Thyroid gland (tissue), 4 donors: ENCODE measurements around the gene CLDN1. TPM values are rescaled to one million over a fixed set of nuclear protein-coding genes. Genes with fewer than 3 reads are reported as not detected.

Experiments used
- DNase-seq, 2 donors: peaks; one replicate each; pipeline ENCODE4 v3.0.0-alpha.2; 2019
- H3K27ac ChIP-seq, 3 donors: fragments of 200-600 bp; sonication (generic); 1 replicate in 2 of 3; 2 replicates in 1 of 3; pipeline ENCODE4 v1.5.1; 2016 to 2019; ENCODE audit warnings: mild to moderate bottlenecking in 1 of 3, moderate library complexity in 1 of 3
- H3K27me3 ChIP-seq: fragments of 200-600 bp; sonication (generic); one replicate; pipeline ENCODE4 v1.5.1; 2019
- H3K36me3 ChIP-seq, 2 donors: fragments of 200-600 bp; sonication (generic); one replicate each; pipeline ENCODE4 v1.5.1; 2016 to 2019
- H3K4me1 ChIP-seq, 2 donors: fragments of 200-600 bp; sonication (generic); one replicate each; pipeline ENCODE4 v1.5.1; 2017 to 2019
- H3K4me3 ChIP-seq, 3 donors: fragments of 200-600 bp; sonication (generic); replicated peaks in 1 of 3; 1 replicate in 2 of 3; 2 replicates in 1 of 3; pipeline ENCODE4 v1.5.1; 2016; ENCODE audit warnings: mild to moderate bottlenecking in 1 of 3
- H3K9me3 ChIP-seq: fragments of 200-600 bp; sonication (generic); one replicate; pipeline ENCODE4 v1.5.1; 2017
- POLR2A ChIP-seq, 2 donors: fragments of 450-650 bp; IDR thresholded peaks; one replicate each; pipeline ENCODE4 v1.6.1; 2017; ENCODE audit warnings: antibody characterized with exemption in 2 of 2, mild to moderate bottlenecking in 2 of 2, moderate library complexity in 1 of 2
- WGBS, 2 donors: methylation state at CpG; one replicate each; pipeline ENCODE4 v1.1.5; 2017; 5-methylcytosine and 5-hydroxymethylcytosine counted together
- intact Hi-C: fragments of 100-400 bp; cut with DNase I; formaldehyde crosslinking; loops from one replicate; pipeline ENCODE4 v1.15.1; 2023
- total RNA-seq, 4 donors: library from RNA; depleted of rRNA; stranded (reverse); fragments of >200 nt; gene quantifications; one replicate each; pipeline ENCODE4 v1.2.3, GENCODE V29; 2016
- TF ChIP-seq, protein P1 (sequence below), 6 experiments: fragments of 200-600 bp in 3 of 6; fragments of 450-650 bp in 3 of 6; sonication (generic) in 3 of 6; IDR thresholded peaks; one replicate each; pipeline ENCODE4 v1.5.1; 2016 to 2019; ENCODE audit warnings: antibody characterized with exemption in 6 of 6, mild to moderate bottlenecking in 2 of 6, inconsistent platforms in 1 of 6, moderate library complexity in 1 of 6

The CLDN1 gene
- total RNA-seq, 4 donors from 2014 or later, result 5.1 to 29.2 (median 8.5) TPM

DNA sequence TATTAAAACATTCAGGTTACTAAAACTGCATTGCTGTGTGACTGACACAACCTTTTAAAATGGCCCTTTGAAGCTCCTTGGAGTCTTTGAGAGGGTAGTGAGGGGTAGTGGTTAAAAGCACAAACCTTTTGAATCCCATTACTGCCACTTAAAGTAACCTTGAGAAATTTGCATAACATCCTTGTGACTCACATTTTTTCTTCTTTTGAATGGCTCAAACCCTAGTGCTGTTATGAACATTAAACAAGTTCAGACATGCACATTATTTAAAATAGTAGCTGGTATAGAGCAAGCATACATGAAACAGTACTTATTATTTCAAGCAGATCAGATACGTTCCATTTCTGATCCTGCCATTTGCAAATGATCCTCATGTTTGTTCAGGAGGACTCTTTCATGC, 3.7 kb upstream of the CLDN1 start:
- TF ChIP-seq, protein P1, sequence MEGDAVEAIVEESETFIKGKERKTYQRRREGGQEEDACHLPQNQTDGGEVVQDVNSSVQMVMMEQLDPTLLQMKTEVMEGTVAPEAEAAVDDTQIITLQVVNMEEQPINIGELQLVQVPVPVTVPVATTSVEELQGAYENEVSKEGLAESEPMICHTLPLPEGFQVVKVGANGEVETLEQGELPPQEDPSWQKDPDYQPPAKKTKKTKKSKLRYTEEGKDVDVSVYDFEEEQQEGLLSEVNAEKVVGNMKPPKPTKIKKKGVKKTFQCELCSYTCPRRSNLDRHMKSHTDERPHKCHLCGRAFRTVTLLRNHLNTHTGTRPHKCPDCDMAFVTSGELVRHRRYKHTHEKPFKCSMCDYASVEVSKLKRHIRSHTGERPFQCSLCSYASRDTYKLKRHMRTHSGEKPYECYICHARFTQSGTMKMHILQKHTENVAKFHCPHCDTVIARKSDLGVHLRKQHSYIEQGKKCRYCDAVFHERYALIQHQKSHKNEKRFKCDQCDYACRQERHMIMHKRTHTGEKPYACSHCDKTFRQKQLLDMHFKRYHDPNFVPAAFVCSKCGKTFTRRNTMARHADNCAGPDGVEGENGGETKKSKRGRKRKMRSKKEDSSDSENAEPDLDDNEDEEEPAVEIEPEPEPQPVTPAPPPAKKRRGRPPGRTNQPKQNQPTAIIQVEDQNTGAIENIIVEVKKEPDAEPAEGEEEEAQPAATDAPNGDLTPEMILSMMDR (IDR thresholded peaks at IDR 0.05), result no peak
- no peak for TF ChIP-seq POLR2A (IDR thresholded peaks at IDR 0.05)
- WGBS, 2 donors, result 74 to 91% methylated on average over 1 of the region's 1 CpG
- Histone ChIP-seq H3K9me3 (no peaks in the 10 kb centered on the region), H3K36me3 (no peaks in the 10 kb centered on the region), H3K27ac (no peak overlapping the region), H3K4me3 (no peak overlapping the region), H3K27me3 (no peaks in the 10 kb centered on the region), H3K4me1 (peaks cover 4 to 15% of the 10 kb centered on the region in 2 donors)
- intact Hi-C loops, result loop anchor here (10.0 kb wide), 1 partner anchor 361 kb away; no protein-coding TSS in a partner anchor
- no peak for DNase-seq

DNA sequence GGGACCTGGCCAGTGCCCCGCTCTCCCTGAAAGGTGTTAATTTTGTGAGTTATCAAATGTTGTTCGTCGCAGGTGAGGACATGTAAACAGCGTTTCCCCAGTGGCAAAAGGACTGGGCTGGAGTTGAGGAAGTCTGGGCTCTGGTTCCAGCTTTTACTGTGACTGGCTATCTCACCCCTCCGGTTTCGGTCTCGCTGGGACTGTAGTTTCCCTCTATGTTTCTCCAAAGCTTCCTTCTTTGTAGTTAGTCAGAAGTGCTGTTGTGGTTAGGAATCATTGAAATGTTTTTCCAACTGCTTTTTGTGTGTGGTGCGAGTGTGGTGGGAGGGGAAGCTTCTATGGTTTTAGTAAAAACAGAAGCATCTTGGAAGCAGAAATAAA, 990 bp upstream of the CLDN1 start:
- Histone ChIP-seq H3K27ac (no peak overlapping the region), H3K4me3 (no peak overlapping the region), H3K4me1 (peaks cover 4 to 15% of the 10 kb centered on the region in 2 donors), H3K27me3 (no peaks in the 10 kb centered on the region), H3K9me3 (no peaks in the 10 kb centered on the region), H3K36me3 (no peaks in the 10 kb centered on the region)
- TF ChIP-seq POLR2A (IDR thresholded peaks at IDR 0.05), result no peak
- TF ChIP-seq, protein P1 (IDR thresholded peaks at IDR 0.05), result no peak
- intact Hi-C loops, result loop anchor here (10.0 kb wide), 1 partner anchor 358 kb away; no protein-coding TSS in a partner anchor
- WGBS, 2 donors, result 59 to 69% methylated on average over 8 of the region's 8 CpGs
- no peak for DNase-seq

DNA sequence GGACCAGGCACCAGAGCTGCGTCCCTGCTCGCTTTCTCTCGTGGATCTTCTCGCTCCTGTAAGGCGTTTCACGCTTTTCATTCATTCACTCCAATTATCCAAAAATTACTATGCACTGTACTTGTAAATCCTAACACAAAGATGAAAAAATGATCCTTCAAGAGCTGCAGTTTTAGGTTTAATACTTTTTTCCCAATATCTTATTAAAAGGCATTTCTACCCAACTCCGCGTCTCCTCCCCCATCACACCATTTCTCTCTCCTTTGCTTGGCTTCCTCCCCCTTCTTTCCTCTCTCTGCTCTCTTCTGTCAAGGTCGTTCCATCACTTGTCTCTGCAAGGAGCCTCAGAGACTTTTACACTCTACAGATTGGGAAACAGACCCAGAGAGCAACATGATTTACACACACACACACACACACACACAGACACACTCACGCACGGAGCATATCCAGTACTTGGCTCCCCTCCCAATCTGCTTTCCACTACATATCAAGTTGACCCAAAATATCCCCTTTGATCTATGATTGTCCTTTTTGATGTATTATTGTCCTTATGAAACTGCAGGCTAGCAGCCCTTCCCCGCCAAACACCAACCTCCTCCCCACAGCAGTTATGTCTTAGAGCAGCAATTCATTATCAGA, 479 bp upstream of the CLDN1 start:
- no peaks in the 10 kb centered on the region for H3K9me3 ChIP-seq
- H3K4me3 ChIP-seq, result peak overlapping the region in 2 of 3 donors; percentile 18 to 61
- intact Hi-C loops, result loop anchor here (10.0 kb wide), 1 partner anchor 358 kb away; no protein-coding TSS in a partner anchor
- DNase-seq, result no peak
- H3K36me3 ChIP-seq, result no peaks in the 10 kb centered on the region
- no peak for TF ChIP-seq POLR2A (IDR thresholded peaks at IDR 0.05)
- TF ChIP-seq, protein P1 (IDR thresholded peaks at IDR 0.05), result no peak
- peaks cover 4 to 15% of the 10 kb centered on the region in 2 donors for H3K4me1 ChIP-seq
- no peak overlapping the region for H3K27ac ChIP-seq
- H3K27me3 ChIP-seq, result no peaks in the 10 kb centered on the region
- WGBS, 2 donors, result 12 to 16% methylated on average over 12 of the region's 12 CpGs

DNA sequence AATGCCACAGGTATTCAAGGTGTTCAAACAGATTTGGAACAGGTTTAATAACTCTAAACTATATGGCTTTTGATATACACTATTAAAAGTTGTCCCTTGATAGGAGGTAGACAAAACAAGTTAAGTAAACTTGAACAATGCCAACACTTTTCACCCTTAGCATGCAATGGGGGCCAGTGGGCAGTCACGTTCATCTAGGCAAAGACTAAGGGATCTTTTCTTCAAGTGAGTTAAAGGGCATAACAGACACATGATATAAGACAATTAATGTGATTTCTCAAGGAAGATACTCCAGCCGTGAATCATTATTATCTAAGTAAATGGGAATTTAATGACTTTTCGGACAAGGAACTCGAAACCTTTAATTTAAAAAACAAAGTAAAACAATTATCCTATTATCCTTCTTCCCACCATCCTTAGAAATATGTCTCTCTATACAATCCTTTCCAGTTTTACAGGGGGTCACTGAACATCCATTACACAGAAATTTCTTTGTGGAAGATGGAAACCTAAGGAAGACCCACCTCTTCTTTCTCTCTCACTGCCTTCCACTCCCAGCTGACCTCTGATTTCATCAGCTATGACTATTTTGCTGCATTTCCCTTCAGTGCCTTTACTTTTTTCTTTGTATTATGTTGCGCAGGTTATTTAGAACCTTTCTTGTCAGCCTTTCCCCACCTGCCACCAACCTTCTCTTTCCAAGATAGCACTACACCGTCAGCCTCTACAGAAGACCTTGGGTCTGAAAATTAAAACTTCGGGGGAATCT, 1.5 kb downstream of the CLDN1 start:
- 83 to 95% methylated on average over 7 of the region's 7 CpGs for WGBS, 2 donors
- intact Hi-C loops, result loop anchor here (10.0 kb wide), 1 partner anchor 356 kb away; no protein-coding TSS in a partner anchor
- no peak overlapping the region for H3K27ac ChIP-seq
- no peak for DNase-seq
- H3K36me3 ChIP-seq, result no peaks in the 10 kb centered on the region
- H3K4me1 ChIP-seq, result peaks cover 0 to 13% of the 10 kb centered on the region in 2 donors
- H3K9me3 ChIP-seq, result no peaks in the 10 kb centered on the region
- no peaks in the 10 kb centered on the region for H3K27me3 ChIP-seq
- no peak overlapping the region for H3K4me3 ChIP-seq
- TF ChIP-seq, protein P1 (IDR thresholded peaks at IDR 0.05), result no peak
- no peak for TF ChIP-seq POLR2A (IDR thresholded peaks at IDR 0.05)

DNA sequence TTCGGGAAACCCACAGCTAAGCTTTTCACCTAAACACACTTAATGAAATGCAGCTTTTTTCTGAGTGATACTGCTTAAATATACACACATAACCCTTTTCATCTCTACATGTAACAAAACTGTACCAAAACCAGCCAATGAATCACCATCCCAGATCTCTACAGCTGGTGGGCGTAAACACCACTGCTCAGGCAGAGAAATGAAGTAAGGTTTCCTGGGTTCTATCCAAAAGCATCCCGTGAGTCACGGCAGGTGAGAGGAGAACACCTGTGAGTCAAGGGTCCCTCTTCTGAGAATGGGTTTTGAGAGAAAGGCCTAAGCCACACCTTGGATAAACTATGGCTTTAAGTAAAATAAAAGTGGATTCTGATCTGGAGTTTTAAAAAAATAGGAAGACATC, 2.6 kb downstream of the CLDN1 start:
- 59 to 87% methylated on average over 4 of the region's 4 CpGs for WGBS, 2 donors
- Histone ChIP-seq H3K4me1 (peaks cover 0 to 10% of the 10 kb centered on the region in 2 donors), H3K27ac (no peak overlapping the region), H3K27me3 (no peaks in the 10 kb centered on the region), H3K36me3 (no peaks in the 10 kb centered on the region), H3K4me3 (no peak overlapping the region), H3K9me3 (no peaks in the 10 kb centered on the region)
- intact Hi-C loops, result loop anchor here (10.0 kb wide), 1 partner anchor 355 kb away; no protein-coding TSS in a partner anchor
- DNase-seq, result peak; percentile 7 to 17
- TF ChIP-seq POLR2A (IDR thresholded peaks at IDR 0.05), result no peak
- TF ChIP-seq, protein P1 (IDR thresholded peaks at IDR 0.05), result no peak
